ENCODE data around the gene SEMA3E.
"Not testable (repeated sequence)": the region's sequence is repeated elsewhere in the genome, so short reads cannot be mapped to it uniquely, and the experiment has no call there.

The SEMA3E gene

GRCh38 chr7:83484826-83485225 lies 164.1 kb downstream of the SEMA3E start:
- DNase-seq, result no peak

GRCh38 chr7:83484266-83484665 lies 164.7 kb downstream of the SEMA3E start:
- DNase-seq, result no peak

GRCh38 chr7:83478616-83479015 lies 170.3 kb downstream of the SEMA3E start:
- DNase-seq, result no peak

DNA sequence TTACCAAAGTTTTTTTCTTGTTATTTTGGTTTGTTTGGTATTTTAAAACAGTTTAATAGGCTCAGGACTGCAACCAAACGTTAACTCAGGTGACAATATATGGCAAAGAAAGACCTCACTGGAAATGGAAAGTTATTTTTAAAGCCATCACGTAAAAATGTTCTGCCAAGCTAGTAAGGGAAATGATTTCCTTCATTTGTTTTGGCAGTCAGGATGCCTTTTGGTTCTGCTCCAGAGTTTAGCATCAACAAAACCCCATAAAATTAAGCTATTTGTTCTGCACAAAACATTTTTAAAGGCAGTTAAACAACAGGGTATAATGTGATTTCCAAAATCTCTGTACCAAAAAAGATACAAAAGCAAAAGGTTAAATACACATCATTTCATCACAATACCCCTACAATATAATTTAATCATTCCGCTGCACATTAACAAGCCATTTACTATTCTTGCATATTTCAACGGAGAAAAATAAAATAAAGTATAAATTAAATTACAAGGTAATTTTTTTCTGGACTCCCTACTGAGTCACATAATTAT lies 172.4 kb downstream of the SEMA3E start:
- DNase-seq, result no peak

DNA sequence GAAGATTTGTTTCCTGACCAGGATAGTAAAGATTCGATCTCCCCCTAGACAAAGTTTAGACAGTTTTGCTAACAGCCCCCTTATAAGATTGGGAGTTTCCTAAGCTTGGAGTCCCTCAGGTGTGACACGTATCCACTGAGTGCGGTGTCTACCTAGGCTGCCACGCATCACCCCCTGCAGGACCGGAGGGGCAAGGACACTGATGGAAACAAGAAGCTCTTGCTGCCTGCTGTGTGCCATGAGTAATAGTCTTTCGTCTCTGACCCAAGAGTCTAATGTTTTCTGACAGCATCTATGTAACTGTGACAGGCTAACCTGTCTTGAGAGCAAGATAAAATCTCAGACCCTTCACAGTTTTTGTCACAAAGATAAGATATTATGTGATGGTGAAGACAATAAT lies 173.5 kb downstream of the SEMA3E start:
- DNase-seq, result no peak

DNA sequence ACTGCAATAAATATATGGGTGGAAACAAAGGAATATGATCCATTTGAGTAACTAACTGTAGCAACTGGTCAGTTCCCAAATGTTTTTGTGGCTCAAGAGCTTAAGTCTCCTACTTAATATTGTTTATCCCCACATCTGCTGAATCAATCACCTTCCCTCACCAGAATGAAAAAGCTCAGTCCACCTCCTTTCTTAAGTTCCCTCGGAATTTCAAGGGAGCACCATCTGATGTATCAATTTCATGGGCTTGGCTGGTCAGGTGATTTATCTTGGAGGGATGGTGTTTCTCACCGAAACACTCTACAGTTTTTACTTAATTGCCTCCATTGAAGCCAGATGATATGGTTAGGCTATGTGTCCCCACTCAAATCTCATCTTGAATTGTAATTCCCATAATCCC lies 176.6 kb downstream of the SEMA3E start:
- no peak for DNase-seq

DNA sequence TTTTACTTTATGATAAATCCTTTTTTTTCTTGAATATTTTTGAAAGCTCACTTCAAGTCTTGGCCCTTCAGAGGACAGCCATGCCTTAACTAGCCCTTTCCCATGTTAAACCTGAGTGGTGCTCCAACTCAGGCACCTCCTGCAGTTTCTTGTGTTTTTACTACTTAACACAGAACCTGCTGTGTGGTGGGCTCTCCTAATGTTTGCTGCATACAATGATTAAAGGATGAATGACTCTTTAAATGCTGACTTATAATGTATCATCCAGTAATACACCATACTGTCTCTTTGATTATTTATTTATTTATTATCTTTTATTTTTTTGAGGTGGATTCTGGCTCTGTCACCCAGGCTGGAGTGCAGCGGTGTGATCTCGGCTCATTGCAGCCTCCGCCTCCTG lies 179.4 kb downstream of the SEMA3E start:
- DNase-seq, result no peak

- DNase-seq, result no peak
Observed at GRCh38 chr7:83469076-83469475, 179.9 kb downstream of the SEMA3E start.

GRCh38 chr7:83468251-83468739 lies 180.6 kb downstream of the SEMA3E start:
- DNase-seq, result peak; percentile 71

DNA sequence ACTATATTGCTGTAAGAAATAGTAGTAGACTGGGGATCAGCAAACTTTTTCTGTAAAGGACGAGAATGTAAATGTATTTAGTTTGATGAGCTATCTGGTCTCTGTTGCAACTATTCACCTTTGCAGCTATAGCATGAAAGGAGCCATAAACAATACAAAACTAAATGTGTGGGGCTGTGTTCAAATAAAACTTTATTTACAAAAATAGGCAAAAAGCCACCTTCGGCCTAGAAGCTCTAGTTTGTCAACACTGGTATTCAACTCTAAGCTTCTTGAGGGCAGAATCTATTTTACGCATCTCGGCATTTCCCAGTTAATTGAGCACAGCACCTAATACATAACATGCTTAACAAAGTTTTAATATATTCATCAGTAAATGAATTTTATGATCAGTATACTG lies 181.4 kb downstream of the SEMA3E start:
- DNase-seq, result no peak

DNA sequence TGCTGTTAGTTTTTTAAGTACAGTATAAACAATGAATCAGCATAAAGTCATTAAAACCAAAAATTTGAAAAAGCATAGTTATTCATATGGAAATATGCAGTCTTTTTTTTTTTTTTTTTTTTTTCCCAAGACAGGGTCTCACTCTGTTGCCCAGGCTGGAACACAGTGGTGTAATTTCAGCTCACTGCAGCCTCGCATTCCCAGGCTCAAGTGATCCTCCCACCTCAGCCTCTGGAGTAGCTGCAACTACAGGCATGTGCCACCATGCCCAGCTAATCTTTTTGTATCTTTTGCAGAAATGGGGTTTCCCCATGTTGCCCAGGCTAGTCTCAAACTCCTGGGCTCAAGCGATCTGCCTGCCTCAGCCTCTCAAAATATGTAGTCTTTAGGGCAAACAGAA lies 182.0 kb downstream of the SEMA3E start:
- DNase-seq, result no peak

- DNase-seq, result no peak
Observed at GRCh38 chr7:83466187-83466923, 182.6 kb downstream of the SEMA3E start.

GRCh38 chr7:83465643-83466042 lies 183.3 kb downstream of the SEMA3E start:
- no peak for DNase-seq

- not testable (repeated sequence) for DNase-seq
Observed at GRCh38 chr7:83461820-83462219, 187.1 kb downstream of the SEMA3E start.

DNA sequence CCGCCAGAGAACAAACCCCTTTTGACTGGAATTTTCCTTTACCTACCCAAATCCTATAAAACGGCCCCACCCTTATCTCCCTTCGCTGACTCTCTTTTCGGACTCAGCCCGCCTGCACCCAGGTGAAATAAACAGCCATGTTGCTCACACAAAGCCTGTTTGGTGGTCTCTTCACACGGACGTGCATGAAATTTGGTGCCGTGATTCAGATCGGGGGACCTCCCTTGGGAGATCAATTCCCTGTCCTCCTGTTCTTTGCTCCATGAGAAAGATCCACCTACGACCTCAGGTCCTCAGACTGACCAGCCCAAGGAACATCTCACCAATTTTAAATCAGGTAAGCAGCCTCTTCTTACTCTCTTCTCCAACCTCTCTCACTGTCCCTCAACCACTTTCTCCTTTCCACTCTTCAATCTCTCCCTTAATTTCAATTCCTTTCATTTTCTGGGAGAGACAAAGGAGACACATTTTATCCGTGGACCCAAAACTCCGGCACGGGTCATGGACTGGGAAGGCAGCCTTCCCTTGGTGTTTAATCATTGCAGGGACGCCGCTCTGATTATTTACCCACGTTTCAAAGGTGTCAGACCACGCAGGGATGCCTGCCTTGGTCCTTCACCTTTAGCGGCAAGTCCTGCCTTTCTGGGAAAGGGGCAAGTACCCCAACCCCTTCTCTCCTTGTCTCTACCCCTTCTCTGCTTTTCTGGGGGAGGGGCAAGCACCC lies 188.8 kb downstream of the SEMA3E start:
- DNase-seq, result not testable (repeated sequence)

- DNase-seq, result not testable (repeated sequence)
Observed at GRCh38 chr7:83459101-83459929, 189.6 kb downstream of the SEMA3E start.

GRCh38 chr7:83457022-83457892 lies 191.7 kb downstream of the SEMA3E start:
- no peak for DNase-seq

- no peak for DNase-seq
Observed at GRCh38 chr7:83456413-83456812, 192.5 kb downstream of the SEMA3E start.

DNA sequence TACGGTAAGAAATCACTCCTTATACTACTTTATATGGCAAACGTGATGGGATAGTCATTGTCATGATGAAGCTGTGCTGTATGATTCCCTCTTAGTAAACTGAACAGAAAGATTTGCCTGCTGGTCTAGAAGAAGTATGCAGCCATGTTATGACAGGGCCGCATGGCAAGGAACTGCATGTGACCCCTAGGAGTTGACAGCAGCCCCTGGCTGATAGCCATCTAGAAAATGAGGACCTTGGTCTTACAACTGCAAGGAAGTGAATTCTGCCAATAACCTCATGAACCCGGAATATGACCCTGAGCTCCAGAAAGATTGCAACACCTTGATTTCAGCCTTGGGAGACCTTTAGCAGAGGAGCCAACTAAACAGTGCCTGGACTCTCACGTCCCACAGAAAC lies 193.3 kb downstream of the SEMA3E start:
- DNase-seq, result no peak

GRCh38 chr7:83452256-83452655 lies 196.7 kb downstream of the SEMA3E start:
- no peak for DNase-seq

- no peak for DNase-seq
Observed at GRCh38 chr7:83451501-83452045, 197.4 kb downstream of the SEMA3E start.

DNA sequence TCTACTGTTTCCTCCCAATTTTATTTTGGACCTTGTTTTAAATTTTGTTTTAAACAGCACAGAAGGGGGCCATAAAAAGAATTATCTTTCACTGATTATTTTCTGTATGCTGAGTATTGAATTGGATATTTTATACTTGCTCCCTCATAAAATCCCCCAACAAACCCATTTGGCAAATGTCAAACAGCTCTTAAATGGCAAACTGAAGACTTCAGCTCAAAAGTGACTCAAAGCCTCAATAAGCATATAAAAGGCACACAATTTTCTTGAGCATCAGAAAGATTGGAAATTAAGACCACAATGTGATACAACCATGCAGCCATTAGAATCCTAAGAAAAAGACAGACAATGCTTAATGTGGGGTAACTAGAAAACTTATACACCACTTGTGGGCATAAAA lies 199.2 kb downstream of the SEMA3E start:
- DNase-seq, result no peak
